Heart left ventricle (tissue), 16 donors: Measurements from ENCODE around the gene BICDL2. TPM values are rescaled to one million over a fixed set of nuclear protein-coding genes. Genes with fewer than 3 reads are reported as not detected.

ENCODE experiments used
- ATAC-seq, 4 donors: fragments of 200-7000 bp; cut with Tn5 transposase; one replicate each; pipeline ENCODE4 v1.9.1; 2020 to 2022; ENCODE audit warnings: moderate library complexity in 4 of 4, mild to moderate bottlenecking in 3 of 4, moderate number of reproducible peaks in 1 of 4
- DNase-seq, 5 donors: peaks; one replicate each; pipeline ENCODE4 v3.0.0-alpha.2; 2020
- H3K27ac ChIP-seq, 12 donors: fragments of 200-600 bp; sonication (generic) in 4 of 12; one replicate each; pipeline versions ENCODE4 v1.5.0 to v1.8.0; 2016 to 2022; ENCODE audit warnings: mild to moderate bottlenecking in 2 of 12
- H3K27me3 ChIP-seq, 9 donors: fragments of 200-600 bp; sonication (generic) in 2 of 9; one replicate each; pipeline versions ENCODE4 v1.5.1 to v1.8.0; 2016 to 2022; ENCODE audit warnings: mild to moderate bottlenecking in 3 of 9
- H3K36me3 ChIP-seq, 9 donors: fragments of 200-600 bp; sonication (generic) in 2 of 9; one replicate each; pipeline versions ENCODE4 v1.5.0 to v1.8.0; 2018 to 2022; ENCODE audit warnings: mild to moderate bottlenecking in 2 of 9
- H3K4me1 ChIP-seq, 12 donors: fragments of 200-600 bp; sonication (generic) in 4 of 12; one replicate each; pipeline versions ENCODE4 v1.5.0 to v1.8.0; 2016 to 2022; ENCODE audit warnings: mild to moderate bottlenecking in 3 of 12
- H3K4me3 ChIP-seq, 12 donors: fragments of 200-600 bp; sonication (generic) in 4 of 12; one replicate each; pipeline versions ENCODE4 v1.5.0 to v1.8.0; 2017 to 2022; ENCODE audit warnings: mild to moderate bottlenecking in 9 of 12, moderate library complexity in 4 of 12
- H3K9me3 ChIP-seq, 12 donors: fragments of 200-600 bp; sonication (generic) in 4 of 12; one replicate each; pipeline versions ENCODE4 v1.5.0 to v1.8.0; 2016 to 2022; ENCODE audit warnings: mild to moderate bottlenecking in 1 of 12
- POLR2A ChIP-seq, 2 donors: fragments of 450-650 bp; IDR thresholded peaks; one replicate each; pipeline ENCODE4 v1.6.1; 2017; ENCODE audit warnings: antibody characterized with exemption in 2 of 2, mild to moderate bottlenecking in 2 of 2, moderate library complexity in 2 of 2
- whole genome bisulfite sequencing, 4 donors: extraction: QIAGEN DNeasy Blood & Tissue Kit in 2 of 4; methylation state at CpG; one replicate each; pipeline versions ENCODE4 v1.1.5 to v1.1.7; 2013 to 2018; 5-methylcytosine and 5-hydroxymethylcytosine counted together
- intact Hi-C, 10 donors: fragments of 100-400 bp; cut with DNase I; formaldehyde crosslinking; loops; one replicate each; pipeline versions ENCODE4 v1.11.1 to v1.14.2; 2022
- polyA plus RNA-seq, 2 donors: library from polyadenylated mRNA; stranded (reverse); fragments of 200-250 nt; gene quantifications; one replicate each; pipeline ENCODE4 v1.2.3, GENCODE V29; 2013
- total RNA-seq, 9 donors: library from RNA; depleted of rRNA in 2 of 9; stranded (reverse); fragments of >200 nt in 2 of 9; fragmentation: NEBNext Ultra II Directional in 3 of 9; extraction: Animal tissue kit (Norgen Biotek cat#: 25700) in 3 of 9; gene quantifications; one replicate each; pipeline versions ENCODE4 v1.1.0 to v1.2.4, GENCODE V29; 2016 to 2023
- TF ChIP-seq, protein P1 (sequence below), 12 donors: fragments of 200-600 bp; sonication (generic) in 4 of 12; IDR thresholded peaks; one replicate each; pipeline versions ENCODE4 v1.5.0 to v1.8.0; 2018 to 2022; ENCODE audit warnings: antibody characterized with exemption in 12 of 12, mild to moderate bottlenecking in 5 of 12
- donor health status: ischemic (EF 13 %, LVEDD 7.1; RV severe dilation, severe dysfunction).
- donor health status: healthy with polysubstance abuse.
- donor health status: DM: no; HTN: yes; CAD: no.
- donor health status: DM: no; HTN: no; CAD: no.
- donor health status: ischemic (EF 25% LVEDD 6.9; RV normal size, moderate dysfunction).
- donor health status: ischemic (EF 25% LVEDD 5.7; RV mildly dilated, moderate dysfunction).
- donor health status: healthy.
- donor health status: DM: yes; HTN: yes; CAD: no.
- donor health status: ischemic (EF 35%, LVEDD 5.7; RV mildly dilated, moderate dysfunction).
- donor health status: nonischemic (EF 11% LVEDD 7.7; RV severe dilation, severe dysfunction).
- donor health status: DM: yes; HTN: yes; CAD: no.
- donor health status: PGD.
- donor health status: ischemic (EF 29% LVEDD 5.4; RV normal size, mild dysfunction).
- donor health status: nonischemic (EF 23%, LVEDD 6.1; RV moderate dilation, normal function).

Gene BICDL2
- total and polyA plus RNA-seq, 11 donors = 0.07 TPM; not detected in 10

DNA sequence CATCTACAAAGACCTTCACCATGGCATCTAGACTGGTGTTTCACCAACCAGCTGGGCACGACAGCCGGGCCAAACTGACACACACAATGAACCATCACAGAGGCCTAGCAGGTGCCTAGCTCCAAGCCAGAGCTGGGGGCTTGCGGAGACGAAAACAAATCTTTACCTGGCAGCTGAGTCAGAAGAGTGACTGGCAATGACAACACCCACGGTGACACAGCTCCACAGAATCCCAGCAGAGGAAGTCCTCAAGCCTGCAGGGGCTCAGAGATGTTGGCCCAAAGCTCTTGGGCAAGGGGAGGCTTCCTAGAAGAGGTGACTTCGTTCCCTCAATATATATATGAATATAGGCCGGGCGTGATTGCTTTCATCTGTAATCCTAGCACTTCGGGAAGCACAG is 14.8 kb upstream of the BICDL2 start:
- Histone ChIP-seq H3K4me1 (peaks cover 0 to 26% (median 4%) of the 10 kb centered on the region in 12 donors), H3K9me3 (no peaks in the 10 kb centered on the region), H3K27me3 (peaks cover 8 to 36% (median 17%) of the 10 kb centered on the region in 9 donors), H3K36me3 (no peaks in the 10 kb centered on the region), H3K27ac (no peak overlapping the region), H3K4me3 (no peak overlapping the region)
- WGBS, 4 donors = 62 to 87% (median 76%) methylated on average over 9 of the region's 9 CpGs
- TF ChIP-seq POLR2A (IDR thresholded peaks at IDR 0.05) = no peak
- TF ChIP-seq, protein P1, sequence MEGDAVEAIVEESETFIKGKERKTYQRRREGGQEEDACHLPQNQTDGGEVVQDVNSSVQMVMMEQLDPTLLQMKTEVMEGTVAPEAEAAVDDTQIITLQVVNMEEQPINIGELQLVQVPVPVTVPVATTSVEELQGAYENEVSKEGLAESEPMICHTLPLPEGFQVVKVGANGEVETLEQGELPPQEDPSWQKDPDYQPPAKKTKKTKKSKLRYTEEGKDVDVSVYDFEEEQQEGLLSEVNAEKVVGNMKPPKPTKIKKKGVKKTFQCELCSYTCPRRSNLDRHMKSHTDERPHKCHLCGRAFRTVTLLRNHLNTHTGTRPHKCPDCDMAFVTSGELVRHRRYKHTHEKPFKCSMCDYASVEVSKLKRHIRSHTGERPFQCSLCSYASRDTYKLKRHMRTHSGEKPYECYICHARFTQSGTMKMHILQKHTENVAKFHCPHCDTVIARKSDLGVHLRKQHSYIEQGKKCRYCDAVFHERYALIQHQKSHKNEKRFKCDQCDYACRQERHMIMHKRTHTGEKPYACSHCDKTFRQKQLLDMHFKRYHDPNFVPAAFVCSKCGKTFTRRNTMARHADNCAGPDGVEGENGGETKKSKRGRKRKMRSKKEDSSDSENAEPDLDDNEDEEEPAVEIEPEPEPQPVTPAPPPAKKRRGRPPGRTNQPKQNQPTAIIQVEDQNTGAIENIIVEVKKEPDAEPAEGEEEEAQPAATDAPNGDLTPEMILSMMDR (IDR thresholded peaks at IDR 0.05) = no peak
- ATAC-seq (no peak), DNase-seq (no peak)
- intact Hi-C loops = loop anchor here in 2 of 10 donors (10.0 kb wide), 2 partner anchors 113 to 403 kb away; no protein-coding TSS in a partner anchor

GRCh38 chr16:3051009-3051408 is 14.3 kb upstream of the BICDL2 start:
- WGBS, 4 donors = 23 to 41% (median 28%) methylated on average over 4 of the region's 4 CpGs
- H3K36me3 ChIP-seq = no peaks in the 10 kb centered on the region
- peaks cover 0 to 30% (median 9%) of the 10 kb centered on the region in 12 donors for H3K4me1 ChIP-seq
- TF ChIP-seq, protein P1 (IDR thresholded peaks at IDR 0.05) = no peak
- TF ChIP-seq POLR2A (IDR thresholded peaks at IDR 0.05) = no peak
- peaks cover 11 to 41% (median 22%) of the 10 kb centered on the region in 9 donors for H3K27me3 ChIP-seq
- no peaks in the 10 kb centered on the region for H3K9me3 ChIP-seq
- H3K4me3 ChIP-seq = no peak overlapping the region
- DNase-seq = no peak
- intact Hi-C loops = loop anchor here in 2 of 10 donors (10.0 kb wide), 2 partner anchors 114 to 404 kb away; no protein-coding TSS in a partner anchor
- ATAC-seq = no peak
- no peak overlapping the region for H3K27ac ChIP-seq

GRCh38 chr16:3050487-3050886 is 13.7 kb upstream of the BICDL2 start:
- H3K36me3 ChIP-seq = no peaks in the 10 kb centered on the region
- H3K27ac ChIP-seq = no peak overlapping the region
- ATAC-seq = no peak
- no peak overlapping the region for H3K4me3 ChIP-seq
- peaks cover 15 to 47% (median 27%) of the 10 kb centered on the region in 9 donors for H3K27me3 ChIP-seq
- H3K4me1 ChIP-seq = peaks cover 0 to 32% (median 14%) of the 10 kb centered on the region in 12 donors
- no peak for DNase-seq
- 81 to 84% (median 83%) methylated on average over 5 of the region's 5 CpGs for WGBS, 4 donors
- intact Hi-C loops = loop anchor here in 2 of 10 donors (10.0 kb wide), 2 partner anchors 114 to 404 kb away; no protein-coding TSS in a partner anchor
- TF ChIP-seq, protein P1 (IDR thresholded peaks at IDR 0.05) = no peak
- no peak for TF ChIP-seq POLR2A (IDR thresholded peaks at IDR 0.05)
- H3K9me3 ChIP-seq = no peaks in the 10 kb centered on the region

GRCh38 chr16:3049921-3050481 is 13.3 kb upstream of the BICDL2 start:
- Histone ChIP-seq H3K9me3 (no peaks in the 10 kb centered on the region), H3K4me3 (no peak overlapping the region), H3K36me3 (no peaks in the 10 kb centered on the region), H3K27ac (no peak overlapping the region), H3K27me3 (peaks cover 19 to 51% (median 32%) of the 10 kb centered on the region in 9 donors), H3K4me1 (peaks cover 4 to 32% (median 16%) of the 10 kb centered on the region in 12 donors)
- no peak for ATAC-seq
- DNase-seq = no peak
- 83 to 88% (median 85%) methylated on average over 14 to 26 of the region's 26 CpGs for WGBS, 4 donors
- TF ChIP-seq, protein P1 (IDR thresholded peaks at IDR 0.05) = no peak
- TF ChIP-seq POLR2A (IDR thresholded peaks at IDR 0.05) = no peak
- intact Hi-C loops = loop anchor here in 2 of 10 donors (10.0 kb wide), 2 partner anchors 115 to 405 kb away; no protein-coding TSS in a partner anchor
